ENCODE data around the gene USP10.

The USP10 gene

DNA sequence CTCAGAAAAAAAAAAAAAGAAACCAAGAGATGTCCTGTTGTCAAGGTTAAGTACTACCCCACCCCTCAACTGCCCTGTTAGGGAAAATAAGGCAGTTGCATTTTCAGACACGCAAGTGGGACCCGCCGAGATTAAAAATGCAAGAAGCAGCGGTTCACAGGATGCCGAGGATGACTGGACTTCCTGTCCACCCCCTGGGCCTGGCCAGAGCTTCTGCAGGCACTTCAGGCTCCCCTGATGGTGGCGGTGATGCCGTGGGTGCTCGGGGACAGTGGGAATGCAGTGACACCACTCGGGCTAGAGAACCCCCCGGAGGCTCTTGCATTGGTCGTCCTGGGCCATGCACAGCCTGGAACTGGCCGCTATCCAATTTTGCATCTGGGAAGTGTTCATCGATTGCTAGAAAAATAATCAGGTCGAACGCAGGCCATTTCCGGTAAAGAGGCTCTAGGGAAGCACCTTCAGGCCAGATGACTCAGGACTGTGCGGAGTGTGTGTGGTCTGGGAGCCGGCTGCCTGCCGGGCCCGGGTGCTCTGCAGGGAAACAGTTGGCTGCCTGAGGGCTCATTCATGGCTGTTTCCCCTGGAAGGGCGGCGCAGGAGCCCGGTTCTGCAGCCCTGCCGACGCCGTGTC is 106.6 kb downstream of the USP10 start:
- no peak for DNase-seq (ENCODE audit: low read depth, low spot score)

- DNase-seq (ENCODE audit: low read depth, low spot score), result no peak
Measured at GRCh38 chr16:84806890-84807258, 107.1 kb downstream of the USP10 start.

GRCh38 chr16:84807776-84808175 is 108.0 kb downstream of the USP10 start:
- no peak for DNase-seq (ENCODE audit: low read depth, low spot score)

GRCh38 chr16:84808826-84809225 is 109.0 kb downstream of the USP10 start:
- DNase-seq (ENCODE audit: low read depth, low spot score), result no peak

DNA sequence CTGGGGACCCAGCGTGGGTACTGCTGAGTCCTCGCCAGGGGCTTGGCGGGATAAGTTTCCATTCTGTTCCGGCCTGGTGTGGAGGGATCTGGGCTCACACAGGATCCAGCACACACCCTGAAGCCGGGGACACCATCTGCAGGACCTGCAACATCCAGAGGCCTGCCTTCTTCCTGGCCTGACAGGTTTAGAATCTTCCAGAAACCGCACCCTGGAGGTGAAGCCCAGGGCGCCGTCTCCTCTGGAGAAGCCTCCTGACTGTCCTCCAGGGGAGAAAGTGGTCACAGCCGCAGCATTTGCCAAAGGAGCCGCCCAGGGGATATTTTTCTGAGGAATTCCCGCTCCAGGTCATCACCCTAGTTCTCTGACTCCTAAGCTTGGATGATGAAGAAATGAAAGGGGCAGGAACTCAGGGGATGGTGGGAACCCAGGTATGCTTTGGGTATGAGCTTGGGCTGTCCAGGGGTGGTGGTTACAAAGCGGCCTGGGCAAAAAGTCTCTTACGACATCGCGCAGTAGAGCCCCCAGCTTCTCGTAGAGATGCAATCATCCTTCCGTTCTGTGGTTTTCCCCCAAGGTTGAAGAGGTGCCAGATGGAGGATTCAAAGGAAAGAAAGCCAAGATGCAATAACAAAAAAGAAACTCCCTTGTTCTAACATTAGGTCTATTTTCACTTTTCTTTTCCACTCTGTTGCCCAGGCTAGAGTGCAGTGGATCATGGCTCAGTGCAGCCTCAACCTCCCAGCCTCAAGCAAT is 110.9 kb downstream of the USP10 start:
- no peak for DNase-seq (ENCODE audit: low read depth, low spot score)

- no peak for DNase-seq (ENCODE audit: low read depth, low spot score)
Measured at GRCh38 chr16:84811529-84811928, 111.7 kb downstream of the USP10 start.

DNA sequence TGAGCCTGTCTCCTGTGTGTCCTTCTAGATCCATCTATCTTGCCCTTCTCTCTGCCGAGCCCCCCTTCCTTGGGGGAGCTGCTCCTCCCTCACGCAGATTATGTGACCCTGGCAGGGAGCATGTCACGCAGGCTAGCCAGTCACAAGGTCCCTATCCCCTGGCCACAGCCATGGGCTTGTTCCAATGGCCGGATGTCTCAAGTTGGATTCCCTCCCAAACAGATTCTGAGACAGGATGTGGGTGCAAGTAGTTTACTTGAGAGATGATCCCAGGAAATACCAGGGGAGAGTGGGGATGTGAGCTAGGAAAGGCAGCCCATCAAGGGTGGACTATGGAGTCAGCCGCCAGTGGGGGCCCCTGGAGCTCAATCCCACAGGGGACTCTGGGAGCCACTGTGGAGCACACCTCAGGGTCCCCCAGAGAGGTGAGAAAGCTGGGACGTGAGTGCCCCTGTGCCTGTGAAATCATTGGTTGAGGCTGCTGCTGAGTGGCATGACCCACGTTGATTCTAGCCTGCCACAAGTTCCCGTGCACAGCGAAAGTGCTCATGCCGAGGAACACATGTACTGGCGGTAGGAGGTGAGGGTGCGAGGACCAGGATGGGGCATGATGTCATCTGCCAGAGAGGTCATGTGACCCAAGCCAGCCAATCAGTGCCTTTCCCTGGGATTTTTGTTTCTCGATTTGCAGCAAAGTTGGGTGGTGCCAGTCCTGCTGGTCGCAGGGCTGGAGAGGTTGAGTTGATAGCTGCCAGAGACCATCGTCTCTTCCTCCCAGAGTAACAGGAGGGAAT is 113.5 kb downstream of the USP10 start:
- no peak for DNase-seq (ENCODE audit: low read depth, low spot score)

DNA sequence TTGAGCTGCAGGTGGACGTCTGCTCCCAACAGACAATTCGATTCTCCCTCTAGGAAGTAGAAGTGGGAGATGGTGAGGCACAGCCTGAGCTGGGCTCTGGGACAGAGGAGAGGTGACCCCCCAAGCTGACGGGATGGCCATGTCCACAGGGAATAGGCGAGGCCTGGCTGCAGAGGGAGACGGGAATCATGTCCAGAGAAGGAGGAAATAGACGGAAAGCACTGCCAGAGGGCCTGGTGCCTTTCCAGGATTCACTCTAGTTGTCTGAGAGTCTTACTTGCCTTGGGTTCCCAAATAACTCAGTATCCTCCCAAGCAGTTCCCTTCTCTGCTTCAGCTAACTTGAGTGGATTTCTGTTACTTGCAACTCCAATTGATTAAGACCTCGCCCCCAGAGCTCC is 115.7 kb downstream of the USP10 start:
- no peak for DNase-seq (ENCODE audit: low read depth, low spot score)

- DNase-seq (ENCODE audit: low read depth, low spot score), result no peak
Measured at GRCh38 chr16:84816023-84816422, 116.2 kb downstream of the USP10 start.

- no peak for DNase-seq (ENCODE audit: low read depth, low spot score)
Measured at GRCh38 chr16:84816485-84816884, 116.7 kb downstream of the USP10 start.

GRCh38 chr16:84817206-84817605 is 117.4 kb downstream of the USP10 start:
- no peak for DNase-seq (ENCODE audit: low read depth, low spot score)

DNA sequence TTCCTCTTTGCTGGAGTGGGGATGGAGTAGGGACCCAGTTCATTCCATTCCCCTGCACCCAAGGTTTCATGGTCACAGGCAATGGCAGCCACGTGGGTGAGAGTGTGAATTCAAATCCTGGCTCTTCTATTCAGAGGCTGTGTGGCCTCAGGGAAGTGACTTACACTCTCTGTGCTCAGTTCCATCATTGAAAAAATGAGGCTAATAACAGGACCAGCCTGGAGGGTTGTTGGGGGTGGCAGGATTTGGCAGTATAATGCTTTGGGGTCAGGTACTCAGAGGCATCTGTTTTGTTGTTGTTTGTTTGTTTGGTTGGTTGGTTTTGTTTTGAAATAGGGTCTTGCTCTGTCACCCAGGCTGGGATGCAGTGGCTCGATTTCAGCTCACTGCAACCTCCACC is 117.8 kb downstream of the USP10 start:
- no peak for DNase-seq (ENCODE audit: low read depth, low spot score)

GRCh38 chr16:84818133-84818532 is 118.3 kb downstream of the USP10 start:
- DNase-seq (ENCODE audit: low read depth, low spot score), result no peak

DNA sequence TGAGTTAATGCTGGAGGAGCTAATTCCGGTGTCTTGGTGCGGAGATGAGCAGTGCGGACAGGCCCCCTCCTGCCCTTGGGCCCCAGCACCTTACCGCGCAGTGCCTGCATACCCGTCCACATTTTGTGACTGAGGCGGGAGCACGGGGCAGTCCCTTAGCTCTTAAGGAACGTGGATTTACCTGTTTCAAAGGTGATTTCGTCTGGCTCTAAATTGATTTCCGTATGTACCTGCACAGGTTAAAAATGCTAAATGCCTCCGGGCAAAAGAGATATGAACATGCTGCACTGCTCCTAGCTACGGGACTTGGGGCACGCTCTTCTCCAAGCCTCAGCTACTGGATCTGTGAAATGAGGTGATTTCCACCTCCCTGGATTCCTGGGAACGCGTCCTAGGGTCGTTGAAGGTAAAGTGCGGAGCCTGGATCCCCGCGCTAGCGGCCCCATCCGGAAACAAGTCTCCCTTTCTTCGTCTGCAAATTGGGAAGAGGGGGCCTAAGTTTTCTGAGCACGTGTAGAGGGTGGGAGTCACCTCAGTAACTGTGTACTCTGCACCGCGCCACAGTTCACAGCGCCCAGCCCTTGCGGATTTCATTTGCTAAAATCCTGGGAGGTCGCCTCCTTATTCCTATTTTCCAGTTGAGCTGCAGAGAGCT is 119.3 kb downstream of the USP10 start:
- no peak for DNase-seq (ENCODE audit: low read depth, low spot score)

- no peak for DNase-seq (ENCODE audit: low read depth, low spot score)
Measured at GRCh38 chr16:84819644-84820304, 120.0 kb downstream of the USP10 start, which contains the start of gene CRISPLD2. Gene CRISPLD2 (plus strand): TSS chr16:84819985. CDS start chr16:84838496, 18,511 bp downstream.

GRCh38 chr16:84820305-84820684 is 120.5 kb downstream of the USP10 start:
- DNase-seq (ENCODE audit: low read depth, low spot score), result no peak

GRCh38 chr16:84820771-84821170 is 121.0 kb downstream of the USP10 start:
- DNase-seq (ENCODE audit: low read depth, low spot score), result no peak

GRCh38 chr16:84821179-84821578 is 121.4 kb downstream of the USP10 start:
- no peak for DNase-seq (ENCODE audit: low read depth, low spot score)

GRCh38 chr16:84821728-84822689 is 122.2 kb downstream of the USP10 start:
- DNase-seq (ENCODE audit: low read depth, low spot score), result no peak

DNA sequence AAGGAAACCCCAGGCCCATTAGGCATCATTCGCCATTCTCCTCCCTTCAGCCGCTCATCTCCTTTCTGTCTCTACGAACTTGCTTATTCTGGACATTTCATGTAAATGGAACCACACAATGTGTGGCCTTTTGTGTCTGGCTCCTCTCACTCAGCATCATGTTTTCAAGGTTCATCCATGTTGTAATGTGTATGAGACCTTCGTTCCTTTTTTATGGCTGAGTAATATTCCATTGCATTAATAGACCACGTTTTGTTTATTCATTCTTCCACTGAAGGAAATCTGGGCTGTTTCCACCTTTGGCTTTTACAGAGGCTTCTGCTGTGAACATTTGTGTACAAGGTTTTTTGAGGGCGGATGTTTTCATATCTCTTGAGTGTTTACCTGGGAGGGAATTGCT is 123.2 kb downstream of the USP10 start:
- DNase-seq (ENCODE audit: low read depth, low spot score), result no peak

All from iPS DF 19.7 (cell line).